Activated CD4-positive, CD25-positive, alpha-beta regulatory T cell treated with anti-CD3 and anti-CD28 coated beads, Interleukin-2, amount 50 U/mL, for 24 hours (primary cell): ENCODE results near the gene TOMT.

Experiments used
- ATAC-seq, 2 donors: fragments of 150-1000 bp; cut with Tn5 transposase; one replicate each; pipeline ENCODE4 v1.10.0; 2021; ENCODE audit warnings: mild to moderate bottlenecking in 1 of 2, moderate library complexity in 1 of 2

TOMT gene

GRCh38 chr11:72088076-72088808 lies 17.5 kb upstream of the TOMT start:
- ATAC-seq, result no peak

GRCh38 chr11:72091292-72091691 lies 14.4 kb upstream of the TOMT start:
- ATAC-seq, result peak; percentile 76 to 82

DNA sequence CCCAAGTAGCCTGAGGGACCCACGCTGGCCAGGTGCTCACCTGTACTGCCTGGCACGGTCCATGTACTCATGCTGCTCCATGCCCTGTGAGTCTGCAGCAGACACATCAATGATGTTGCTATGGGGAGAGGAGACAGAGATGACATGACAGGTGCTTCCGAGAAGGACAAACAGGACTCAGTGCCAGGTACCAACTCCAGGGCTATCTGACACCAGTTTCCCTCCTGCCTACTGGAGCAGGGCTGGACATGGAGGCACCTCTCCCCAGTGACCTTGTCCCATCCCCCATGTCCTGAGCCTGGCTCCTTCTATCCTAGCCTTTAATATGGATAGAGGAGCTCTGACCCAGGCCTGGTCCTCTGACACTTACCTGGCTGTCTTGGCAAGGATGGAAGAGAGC lies 7.0 kb upstream of the TOMT start:
- ATAC-seq, result no peak

DNA sequence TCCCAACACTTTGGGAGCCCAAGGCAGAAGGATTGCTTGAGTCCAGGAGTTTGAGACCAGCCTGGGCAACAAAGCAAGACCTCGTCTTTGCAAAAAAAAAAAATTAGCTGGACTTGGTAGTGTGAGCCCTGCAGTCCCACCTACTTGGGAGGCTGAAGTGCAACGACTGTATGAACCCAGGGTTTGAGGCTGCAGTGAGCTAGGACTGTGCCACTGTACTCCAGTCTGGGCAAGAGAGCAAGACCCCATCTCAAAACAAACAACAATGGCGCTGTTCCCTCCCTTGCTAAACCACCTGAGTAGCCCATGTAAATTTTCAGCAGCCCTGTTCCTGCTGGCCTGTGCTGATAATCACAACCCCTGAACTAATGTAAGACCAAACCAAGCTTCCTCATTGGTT lies 5.7 kb upstream of the TOMT start:
- no peak for ATAC-seq

GRCh38 chr11:72100462-72100861 lies 5.3 kb upstream of the TOMT start:
- ATAC-seq, result no peak

- ATAC-seq, result no peak
These were observed 3.6 kb upstream of the TOMT start for GRCh38 chr11:72102162-72102561.

DNA sequence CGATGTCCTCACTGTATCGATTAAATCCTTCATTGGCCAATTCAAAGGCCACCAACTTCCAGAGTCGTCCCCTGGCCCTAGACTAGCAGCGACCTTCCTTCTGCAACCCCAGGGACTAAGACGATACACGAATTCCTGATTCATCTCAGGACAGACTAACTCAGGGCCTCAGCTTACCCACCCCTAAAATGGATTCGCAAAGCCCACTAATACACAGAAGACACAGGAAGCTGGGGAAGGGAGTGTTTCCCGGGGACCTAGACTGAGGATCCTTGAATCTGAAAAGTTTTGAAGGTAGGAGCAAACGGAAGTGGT lies 3.1 kb upstream of the TOMT start:
- ATAC-seq, result peak in 1 of 2 donors; percentile 3

DNA sequence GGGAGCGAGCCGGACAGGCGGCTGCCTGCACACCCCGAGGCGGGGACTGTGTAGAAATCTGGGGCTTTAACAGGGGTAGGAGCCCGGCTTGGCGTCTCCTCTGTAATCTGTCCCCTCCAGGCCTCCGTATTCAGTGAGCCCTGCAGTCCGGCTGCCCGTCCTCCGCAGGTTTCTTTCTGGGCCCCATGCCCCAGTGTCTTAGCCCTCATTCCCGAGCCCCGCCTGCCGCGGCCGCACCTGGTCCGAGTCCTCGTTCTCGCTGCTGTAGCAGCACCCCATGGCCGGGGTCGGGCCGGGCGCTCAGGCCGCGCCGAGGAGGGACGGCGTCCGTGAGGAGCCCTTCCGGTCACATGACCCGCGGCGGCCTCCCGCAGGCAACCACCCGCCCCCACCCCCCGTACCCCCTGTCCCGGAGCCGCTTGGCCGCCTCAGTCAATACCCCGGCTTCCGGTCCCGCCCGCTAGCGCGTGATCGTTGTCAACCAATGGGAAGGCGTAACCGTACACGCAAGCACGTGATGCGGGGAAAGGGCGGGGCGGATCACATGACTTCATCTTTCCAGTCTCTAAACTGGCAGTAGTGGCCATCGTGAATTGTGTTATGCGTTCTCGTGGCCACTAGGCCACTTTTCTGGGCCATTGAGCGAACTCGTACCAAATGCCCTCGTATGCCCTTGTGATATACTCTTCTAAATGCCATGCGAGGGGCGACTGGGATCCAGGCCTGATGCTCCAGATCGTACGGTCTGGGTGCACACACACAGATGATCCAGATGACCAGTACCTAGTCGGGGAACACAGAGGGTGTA lies 2.6 kb upstream of the TOMT start, which contains the start of gene LAMTOR1:
Gene LAMTOR1 (minus strand): TSS at position 352 of the 808 bp plus-strand sequence. CDS start 73 bp downstream, at position 279.
- peak; percentile 96 to 97 for ATAC-seq

GRCh38 chr11:72103754-72104167 lies 2.0 kb upstream of the TOMT start:
- ATAC-seq, result no peak

DNA sequence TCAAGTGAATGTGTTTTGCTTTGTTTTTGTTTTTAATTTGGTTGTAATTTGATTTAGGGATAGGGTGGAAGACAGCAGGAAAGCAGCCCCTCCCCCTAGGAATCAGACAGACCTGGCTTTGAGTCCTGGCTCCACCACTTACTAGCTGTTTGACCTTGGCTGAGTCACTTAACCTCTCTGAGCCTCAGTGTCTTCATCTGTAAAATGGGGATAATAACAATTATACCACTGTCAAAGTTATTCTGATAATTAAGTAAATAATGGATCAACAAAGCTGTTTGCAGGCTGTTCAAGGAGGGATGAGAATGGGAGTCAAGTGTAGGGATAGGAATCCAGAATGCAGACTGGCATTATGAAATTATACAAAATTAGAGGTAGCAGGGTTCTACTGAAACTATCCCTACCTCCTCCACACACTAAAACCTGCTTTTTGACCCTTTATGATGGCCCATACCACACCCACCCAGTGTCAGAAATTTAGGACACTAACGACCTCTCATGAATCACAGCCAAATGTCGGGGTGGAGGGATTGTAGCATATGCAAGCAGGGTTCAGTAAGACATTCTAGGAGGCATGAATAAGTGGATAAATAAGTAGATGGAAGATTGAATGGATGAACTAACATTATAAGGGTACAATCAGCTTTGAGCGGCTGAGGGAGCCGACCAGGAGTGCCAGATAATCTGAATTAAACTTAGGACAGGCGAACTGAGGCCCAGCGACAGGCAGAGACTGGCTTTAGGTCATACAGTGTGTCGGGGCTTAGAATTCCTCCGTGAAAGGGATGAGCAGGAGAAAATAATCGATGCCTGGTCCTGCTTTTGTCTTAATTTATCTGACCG lies 5.8 kb downstream of the TOMT start:
- no peak for ATAC-seq

GRCh38 chr11:72112143-72112977 lies 6.6 kb downstream of the TOMT start, which contains the start of gene ANAPC15:
Gene ANAPC15 (minus strand): TSS chr11:72112695. CDS start chr11:72111276, 1,419 bp downstream.
- ATAC-seq, result peak; percentile 90

DNA sequence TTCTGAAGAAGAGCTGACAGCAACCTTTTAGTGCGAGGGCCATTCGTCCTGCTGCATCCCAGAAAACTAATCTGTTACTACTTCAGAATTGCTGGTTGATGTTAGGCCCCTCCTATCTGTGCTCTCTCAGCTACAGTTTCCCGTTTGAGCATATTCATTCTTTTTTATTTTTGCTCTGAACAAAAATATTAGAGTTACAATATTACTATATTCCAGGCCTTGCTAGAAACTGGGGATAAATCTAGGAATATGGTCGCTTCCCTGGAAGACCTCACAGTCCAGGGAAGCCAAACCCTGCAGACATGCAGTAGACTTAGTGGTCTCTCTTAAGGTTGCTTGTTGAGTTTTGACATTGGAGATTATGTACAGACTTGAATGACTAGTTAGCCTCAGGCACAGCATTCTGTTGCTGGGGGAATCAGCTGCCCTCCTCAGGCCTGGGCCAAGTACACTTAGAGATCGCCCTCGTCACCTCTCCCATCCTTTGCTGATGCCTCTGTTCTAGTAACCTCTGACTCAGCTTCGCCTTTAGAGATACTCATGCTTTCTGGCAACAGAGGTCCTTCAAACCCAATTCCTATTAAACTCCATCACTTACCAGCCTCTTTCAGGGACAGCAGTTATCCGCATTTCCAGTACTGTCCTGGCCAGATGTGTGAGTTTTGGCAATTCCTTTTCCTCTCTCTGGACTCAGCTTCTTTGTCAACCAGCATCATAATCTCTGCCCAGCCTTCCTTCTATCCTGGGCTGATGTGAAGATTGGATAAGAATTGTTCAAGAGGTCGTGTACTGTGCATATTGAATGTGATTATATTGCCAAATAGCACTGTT lies 7.5 kb downstream of the TOMT start:
- ATAC-seq, result no peak

- no peak for ATAC-seq
These were observed 8.8 kb downstream of the TOMT start for GRCh38 chr11:72114570-72114969.

DNA sequence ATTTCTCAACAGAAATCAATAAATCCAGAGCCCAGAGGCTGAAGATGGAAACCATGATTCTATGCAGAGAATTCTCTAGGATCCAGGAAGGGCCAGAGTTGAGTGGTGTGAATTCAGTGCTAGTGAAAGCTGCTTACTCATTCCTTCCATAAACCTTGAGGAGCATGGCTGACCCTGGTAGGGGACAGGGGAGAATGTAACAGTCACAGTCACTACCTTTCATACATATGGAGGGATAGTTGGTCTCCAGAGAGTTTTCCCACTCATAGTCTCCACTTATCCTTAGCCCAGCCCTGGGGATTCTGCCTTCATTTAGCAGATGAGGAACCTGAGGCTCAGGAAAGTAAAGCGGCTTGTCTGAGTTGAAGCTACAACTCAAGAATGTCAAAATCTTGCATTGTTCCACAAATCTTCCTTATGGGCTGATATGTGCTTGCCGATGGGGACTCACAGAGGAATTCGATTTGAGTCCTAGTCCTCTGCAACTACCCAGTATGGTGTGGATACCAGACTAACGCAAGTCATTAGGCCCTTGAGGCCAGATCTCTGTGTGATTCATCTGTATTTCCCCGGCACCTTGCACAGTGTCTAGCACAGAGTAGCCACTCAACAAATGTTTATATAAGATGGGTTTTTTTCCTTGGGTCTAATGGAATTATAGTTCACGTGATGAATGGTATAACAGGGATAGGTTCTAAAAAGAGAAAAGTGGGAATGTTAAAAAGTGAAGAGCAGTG lies 10.5 kb downstream of the TOMT start:
- no peak for ATAC-seq

DNA sequence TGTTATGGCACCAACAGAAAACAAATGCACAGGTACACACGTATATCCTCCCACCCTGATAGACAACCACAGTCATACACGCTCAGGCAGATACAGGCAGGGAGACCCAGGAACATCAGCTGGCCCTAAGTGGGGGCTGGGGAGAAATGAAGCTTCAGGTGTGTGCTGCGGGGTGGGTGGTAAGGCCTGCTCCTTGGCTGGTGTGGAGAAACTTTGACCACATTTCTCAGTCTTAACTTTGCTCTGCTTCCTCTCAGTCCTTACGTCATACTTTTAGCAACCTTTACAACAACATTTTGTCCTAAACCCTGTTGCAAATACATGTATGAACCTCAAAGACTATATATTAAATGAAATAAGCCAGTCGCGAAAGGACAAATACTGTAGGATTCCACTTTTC lies 13.5 kb downstream of the TOMT start:
- ATAC-seq, result no peak

DNA sequence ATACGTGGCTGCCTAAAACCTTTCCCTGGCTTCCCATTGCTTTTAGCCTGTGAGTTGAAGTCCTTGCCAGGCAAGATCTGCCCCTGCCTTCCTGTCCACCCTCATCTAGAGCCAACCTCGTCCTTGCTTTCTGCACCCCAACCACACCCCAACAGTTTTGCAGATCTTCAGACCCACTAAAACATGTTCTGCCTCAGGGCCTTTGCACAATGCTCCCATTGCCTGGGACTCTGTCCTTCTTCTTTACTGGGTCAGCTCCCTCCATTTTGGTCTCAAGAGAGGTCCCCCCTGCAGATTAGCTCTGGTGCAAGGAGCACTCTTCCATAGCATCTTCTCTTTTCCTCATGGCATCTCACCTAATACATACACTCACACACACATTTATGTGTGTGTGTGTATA lies 15.2 kb downstream of the TOMT start:
- ATAC-seq, result no peak

DNA sequence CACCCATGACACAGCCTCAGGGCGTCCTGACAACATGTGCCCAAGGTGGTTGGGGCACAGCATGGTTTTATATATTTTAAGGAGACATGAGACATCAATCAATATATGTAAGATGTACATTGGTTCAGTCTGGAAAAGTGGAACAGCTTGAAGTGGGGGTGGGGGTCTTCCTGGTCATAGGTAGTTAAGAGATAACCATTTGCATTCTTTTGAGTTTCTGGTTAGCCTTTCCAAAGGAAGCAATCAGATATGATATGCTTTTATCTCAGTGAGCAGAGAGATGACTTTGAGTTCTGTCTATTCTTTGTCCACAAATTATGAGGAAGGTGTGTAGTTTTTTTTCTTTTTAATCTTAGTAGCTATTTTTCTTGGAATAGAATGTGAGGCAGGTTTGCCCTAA lies 16.9 kb downstream of the TOMT start:
- ATAC-seq, result no peak

DNA sequence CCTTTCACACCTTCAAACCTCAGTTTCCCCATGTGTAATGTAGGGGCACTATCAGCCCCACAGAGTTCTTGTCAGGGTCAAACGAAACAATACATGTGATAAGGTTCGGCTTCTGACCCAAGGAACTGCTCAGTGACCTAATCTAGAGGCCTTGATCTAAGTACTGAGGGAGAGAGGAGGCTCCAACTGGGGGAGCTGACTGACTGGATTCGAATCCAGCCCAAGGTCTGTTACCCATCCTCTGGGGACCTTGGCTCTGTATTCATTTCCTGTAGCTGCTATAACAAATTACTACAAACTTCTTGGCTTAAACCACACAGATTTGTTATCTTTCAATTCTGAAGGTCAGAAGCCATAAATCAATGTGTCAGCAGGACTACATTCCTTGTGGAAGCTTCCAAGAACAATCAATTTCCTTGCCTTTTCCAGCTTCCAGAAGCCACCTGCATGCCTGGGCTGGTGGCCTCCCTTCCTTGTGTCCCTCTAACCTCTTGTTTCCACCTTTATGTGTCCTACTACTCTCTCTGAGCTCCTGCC lies 17.5 kb downstream of the TOMT start:
- no peak for ATAC-seq

DNA sequence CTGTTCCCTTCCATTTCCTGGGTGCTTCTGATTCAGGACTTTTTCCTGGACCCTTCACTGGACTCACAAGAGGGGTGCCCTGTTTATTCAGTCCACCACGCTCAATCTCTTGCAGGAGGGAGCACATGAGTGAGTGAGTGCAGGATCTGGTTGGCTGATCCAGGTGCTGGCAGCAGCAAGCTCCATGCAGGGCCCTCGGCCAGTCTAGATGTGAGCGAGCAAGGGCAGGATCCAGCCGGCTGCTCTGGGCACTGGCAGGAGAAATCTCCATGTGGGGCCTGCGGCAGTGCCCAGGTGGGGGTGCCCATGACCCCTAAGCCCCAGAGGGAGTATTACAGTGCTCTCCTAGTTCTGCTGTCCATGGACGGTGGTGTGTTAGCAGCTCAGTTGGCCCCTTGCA lies 18.3 kb downstream of the TOMT start:
- ATAC-seq, result no peak

DNA sequence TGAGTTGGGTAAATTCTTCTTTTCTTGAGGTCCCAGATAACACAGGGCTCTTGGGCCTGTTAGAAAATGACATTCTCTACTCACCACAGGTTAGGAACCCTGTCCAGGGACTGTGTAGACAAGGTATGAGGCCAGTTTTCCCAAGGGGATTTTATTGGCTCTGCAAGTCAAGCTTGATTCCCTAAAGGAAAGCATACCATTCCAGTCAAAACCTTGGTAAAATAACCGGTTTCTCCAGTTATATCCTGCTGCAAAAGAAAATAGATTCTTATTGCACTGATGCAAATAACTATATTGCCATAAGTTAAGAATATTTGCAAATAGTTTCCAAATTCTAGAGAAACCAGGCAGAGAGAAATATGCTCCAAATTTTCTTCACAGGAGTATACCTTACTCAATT lies 20.2 kb downstream of the TOMT start:
- no peak for ATAC-seq
